LHCN-M2 (cell line): Measurements from ENCODE around the gene SRRM4. TPM values are rescaled to one million over a fixed set of nuclear protein-coding genes. Genes with fewer than 3 reads are reported as not detected.

Experiments used
- DNase-seq: peaks from one replicate; pipeline ENCODE4 v3.0.0-alpha.2; 2012; ENCODE audit warnings: low read depth
- polyA plus RNA-seq: library from polyadenylated mRNA; unstranded; fragments of >200 nt; gene quantifications from one replicate; pipeline ENCODE4 v1.2.1, GENCODE V29; 2012; ENCODE audit warnings: missing spikeins
- total RNA-seq: library from RNA; depleted of rRNA; stranded (reverse); fragments of >200 nt; gene quantifications from 2 replicates; pipeline ENCODE4 v1.2.3, GENCODE V29; 2014; rRNA removed

SRRM4 gene, protein sequence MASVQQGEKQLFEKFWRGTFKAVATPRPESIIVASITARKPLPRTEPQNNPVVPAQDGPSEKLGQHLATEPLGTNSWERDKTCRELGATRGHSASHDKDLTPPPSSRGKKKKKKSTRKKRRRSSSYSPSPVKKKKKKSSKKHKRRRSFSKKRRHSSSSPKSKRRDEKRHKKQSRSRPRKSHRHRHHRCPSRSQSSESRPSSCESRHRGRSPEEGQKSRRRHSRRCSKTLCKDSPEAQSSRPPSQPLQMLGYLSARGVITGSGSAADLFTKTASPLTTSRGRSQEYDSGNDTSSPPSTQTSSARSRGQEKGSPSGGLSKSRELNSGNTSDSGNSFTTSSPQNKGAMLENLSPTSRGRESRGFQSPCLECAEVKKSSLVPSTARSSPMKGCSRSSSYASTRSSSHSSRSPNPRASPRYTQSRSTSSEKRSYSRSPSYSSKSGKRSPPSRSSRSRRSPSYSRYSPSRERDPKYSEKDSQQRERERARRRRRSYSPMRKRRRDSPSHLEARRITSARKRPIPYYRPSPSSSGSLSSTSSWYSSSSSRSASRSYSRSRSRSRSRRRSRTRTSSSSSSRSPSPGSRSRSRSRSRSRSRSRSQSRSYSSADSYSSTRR
- total RNA-seq: not detected in 2 replicates
- not detected for polyA plus RNA-seq

DNA sequence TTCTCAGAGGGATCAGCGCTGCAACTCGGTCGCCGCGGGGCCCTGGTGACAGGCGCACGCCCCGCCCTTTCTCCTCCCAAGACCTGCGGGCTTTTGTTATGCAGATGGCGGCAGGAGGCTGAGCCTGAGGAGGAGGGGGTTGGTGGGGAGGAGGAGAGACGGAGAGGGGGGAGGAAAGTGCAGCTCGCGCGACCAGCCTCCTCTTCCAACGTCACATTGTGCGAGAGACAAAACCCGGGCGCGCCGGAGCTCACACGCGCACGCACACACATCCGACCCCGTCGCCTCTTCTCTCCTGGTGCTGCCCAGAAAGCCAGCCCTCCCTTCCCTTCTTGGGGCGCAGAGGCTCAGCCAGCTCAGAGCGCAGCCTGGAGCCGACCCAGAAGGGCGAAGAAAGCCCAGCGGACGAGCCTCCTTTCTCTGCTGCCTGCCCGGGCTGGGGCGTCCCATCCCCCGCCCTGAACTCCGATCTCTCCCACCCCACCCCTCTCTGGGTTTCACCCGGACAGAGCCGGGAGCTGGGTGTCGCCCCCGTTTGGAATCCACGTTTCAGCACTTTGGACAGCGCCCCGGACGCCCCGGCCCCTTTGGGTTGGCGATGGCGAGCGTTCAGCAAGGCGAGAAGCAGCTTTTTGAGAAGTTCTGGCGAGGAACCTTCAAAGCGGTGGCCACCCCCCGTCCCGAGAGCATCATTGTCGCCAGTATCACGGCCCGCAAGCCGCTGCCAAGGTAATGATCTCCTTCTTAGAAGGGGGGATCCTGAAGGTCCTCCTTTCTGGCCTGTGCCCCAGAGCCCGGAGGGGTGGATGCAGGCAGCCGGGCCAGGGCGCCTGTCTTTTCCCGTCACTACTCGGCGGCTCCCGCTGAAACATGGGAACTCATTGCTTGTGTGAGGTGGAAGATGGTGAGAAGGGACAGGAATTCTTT is at the start of gene SRRM4:
Gene SRRM4 (plus strand): TSS at position 257 of the 927 bp plus-strand sequence. CDS start 342 bp downstream, at position 599.
- DNase-seq: no peak

DNA sequence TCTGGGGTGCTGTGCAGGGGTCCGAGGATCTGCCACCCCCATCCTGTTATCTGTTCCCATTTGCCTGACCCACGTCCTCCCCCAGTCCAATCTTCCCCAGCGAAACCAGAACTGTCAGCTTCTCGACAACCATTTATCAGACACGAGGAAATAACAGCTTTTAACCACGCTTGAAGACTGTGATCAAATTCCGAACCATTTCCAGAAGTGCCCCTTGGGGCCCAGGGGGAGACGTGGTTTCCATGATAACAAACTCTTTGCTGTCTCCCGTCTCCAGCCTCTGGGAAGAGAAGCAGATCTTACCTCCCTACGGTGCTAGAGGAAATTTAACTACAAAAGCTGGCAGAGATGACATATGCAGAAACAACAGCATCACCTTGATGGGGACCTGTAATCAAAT is 35.1 kb upstream of the SRRM4 start:
- DNase-seq: no peak

DNA sequence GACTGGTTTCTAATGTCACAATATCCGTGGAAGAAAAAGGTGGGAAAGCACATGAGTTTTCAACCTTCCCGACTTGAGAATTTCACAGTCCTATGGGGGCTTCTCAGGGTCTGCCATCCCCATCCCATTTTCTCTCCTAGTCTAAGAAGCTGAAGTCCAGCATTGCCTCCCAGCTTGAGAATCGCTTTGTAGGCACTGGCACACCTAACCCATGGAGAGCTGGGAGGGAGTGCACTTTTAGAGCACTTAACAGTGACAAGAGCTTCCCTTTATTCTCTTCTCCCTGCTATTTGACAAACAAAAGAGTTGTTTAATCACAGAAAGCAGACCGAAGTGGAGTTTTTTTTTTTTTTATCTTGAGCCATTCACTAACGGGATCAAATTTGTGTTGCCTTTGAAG is 22.8 kb upstream of the SRRM4 start:
- no peak for DNase-seq

DNA sequence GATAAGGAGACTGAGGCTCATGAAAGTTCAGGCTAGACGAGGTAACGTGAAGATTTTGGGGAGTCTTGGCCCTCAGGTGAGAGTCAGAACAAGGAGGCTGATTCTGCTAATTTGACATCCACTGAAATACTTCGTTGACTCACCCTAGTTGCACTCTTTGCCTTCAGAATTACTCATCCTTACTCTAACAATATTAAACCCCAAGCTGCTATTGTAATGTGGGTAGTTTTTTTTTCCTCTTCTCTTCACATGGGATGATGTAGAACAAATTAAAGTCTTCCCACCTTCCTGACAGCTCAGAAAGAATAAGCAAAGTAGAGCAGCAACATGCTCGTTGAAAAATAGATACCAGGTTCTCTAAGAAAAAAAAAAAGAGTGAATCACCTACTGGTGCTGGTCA is 22.0 kb upstream of the SRRM4 start:
- no peak for DNase-seq

DNA sequence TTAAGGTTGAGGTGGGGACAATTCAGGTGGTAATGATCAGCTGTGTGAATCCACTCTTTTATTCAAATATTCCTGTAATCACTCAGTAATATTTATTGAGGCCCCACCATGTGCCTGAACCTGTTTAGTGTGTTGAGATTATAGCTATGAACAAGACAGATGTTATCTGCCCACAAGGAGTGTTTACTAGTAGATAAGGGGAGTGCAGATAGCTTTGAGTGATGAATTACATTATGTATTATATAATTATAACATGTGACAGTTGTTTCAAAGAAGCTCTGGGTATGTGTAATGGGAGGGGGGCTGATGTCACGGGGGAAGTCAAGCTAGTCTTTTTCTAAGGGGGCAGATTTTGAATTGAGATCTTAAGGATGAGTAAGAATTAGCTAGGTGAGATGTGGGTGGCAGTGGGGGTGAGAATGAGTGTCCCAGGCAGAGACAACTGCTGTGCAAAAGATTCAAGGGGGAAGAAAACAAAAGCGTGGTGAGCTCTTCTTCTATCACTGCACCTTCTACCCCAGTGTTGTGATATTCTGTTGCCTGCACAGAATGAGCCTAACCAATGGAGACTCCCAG is 21.3 kb upstream of the SRRM4 start:
- no peak for DNase-seq

DNA sequence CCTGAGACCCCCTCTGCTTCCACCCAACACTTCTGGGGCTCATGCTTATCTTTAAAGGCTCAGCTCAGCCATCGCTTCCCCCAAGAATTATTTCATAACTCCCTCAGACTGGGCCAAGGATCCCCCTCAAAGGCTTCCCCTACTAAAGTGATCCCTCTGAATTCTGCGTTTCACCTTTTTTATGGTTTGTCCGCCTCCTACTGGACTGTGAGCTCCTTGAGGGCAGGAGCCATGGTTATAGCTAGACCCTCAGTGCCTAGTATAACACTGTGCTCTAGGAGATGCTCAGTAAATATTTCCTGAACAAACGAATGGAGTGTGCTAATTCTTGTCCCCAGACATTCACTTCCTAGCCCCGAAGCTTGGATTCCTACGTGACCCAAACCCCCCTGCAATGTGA is 20.5 kb upstream of the SRRM4 start:
- no peak for DNase-seq

DNA sequence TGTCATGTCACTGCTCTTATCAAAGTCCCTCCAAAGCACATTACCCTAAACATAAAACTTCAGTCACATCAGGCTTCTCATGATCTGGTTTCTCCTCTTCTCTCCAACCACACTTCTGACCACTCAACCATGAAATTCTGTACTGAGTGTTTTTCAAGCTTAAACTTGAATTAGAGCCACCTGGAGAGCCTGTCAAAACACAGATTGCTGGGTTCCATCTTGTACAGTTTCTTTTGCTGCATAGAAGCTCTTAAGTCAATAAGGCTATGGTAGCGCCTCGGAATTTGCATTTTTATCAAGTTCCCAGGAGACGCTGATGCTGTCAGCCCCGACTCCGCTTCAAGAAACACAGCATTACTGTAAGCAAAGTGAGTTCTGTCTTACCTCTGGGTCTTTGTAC is 16.4 kb upstream of the SRRM4 start:
- DNase-seq: no peak

DNA sequence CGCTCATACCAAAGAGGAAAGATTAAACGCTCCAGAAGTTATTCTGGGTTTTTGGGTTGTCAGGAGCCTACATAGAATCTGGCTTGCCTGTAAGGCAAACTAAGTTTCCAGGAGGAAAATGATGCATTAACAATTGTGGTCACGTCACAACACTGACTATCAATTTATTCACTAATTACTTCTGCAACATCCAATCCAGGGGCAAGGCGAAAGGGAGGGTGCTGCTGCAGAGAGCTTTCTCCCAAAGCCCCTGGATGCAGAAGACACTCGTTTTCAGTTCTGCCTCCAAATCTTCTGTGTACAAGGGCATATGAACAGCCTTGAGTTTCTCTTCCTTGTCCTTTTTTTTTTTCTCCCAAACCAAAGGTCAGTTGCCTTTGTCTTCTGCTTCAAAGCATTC is 10.5 kb upstream of the SRRM4 start:
- DNase-seq: no peak

DNA sequence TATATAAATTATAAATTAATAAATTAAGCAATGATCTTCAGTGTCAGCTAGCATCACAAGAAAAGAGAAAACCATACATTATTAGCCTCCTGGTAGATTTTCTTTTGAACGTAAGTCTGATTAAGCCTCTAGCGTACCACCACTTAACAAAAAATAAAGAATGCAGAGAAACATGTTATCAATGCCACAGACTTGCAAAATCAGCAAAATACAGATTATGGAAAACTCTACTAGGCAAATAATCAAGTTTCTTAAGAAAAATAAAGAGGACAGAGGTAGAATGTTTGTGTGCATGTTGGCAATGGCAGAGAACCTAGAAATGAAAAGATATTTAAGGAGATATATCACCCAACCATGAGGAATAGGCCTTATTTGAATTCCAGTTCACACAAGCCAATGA is 8.4 kb upstream of the SRRM4 start:
- no peak for DNase-seq

DNA sequence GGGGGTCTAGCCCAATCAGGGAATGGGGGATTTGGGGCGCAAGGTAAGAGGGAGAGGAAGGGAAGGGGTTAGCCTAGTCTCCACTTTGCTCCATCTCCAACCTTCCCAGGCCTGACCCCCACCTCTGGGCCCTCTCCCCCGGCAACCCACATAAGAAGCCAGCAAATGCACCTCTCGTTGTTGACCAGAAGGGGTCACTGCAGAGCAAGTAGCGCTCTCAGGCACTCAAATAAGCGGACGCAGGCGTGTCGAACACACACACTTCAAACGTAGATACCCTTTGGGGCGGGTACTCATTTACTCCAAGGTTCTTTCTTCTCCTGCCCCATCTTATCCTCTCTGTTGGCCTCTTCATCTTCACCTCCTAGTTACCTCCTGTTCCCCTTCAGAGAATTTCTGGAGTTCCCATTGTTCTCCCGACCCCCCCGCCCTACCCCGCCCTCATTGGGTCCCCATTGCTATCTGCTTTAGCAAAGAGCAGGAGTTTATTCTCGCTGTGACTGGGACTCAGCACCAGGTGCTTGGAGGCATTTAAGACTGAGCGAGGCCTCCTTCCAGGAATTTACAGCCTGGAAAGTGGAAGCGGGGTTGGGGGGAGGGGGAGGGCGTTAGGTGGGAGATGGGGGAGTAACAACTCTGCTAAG is 1.5 kb upstream of the SRRM4 start:
- DNase-seq: peak; percentile 12

DNA sequence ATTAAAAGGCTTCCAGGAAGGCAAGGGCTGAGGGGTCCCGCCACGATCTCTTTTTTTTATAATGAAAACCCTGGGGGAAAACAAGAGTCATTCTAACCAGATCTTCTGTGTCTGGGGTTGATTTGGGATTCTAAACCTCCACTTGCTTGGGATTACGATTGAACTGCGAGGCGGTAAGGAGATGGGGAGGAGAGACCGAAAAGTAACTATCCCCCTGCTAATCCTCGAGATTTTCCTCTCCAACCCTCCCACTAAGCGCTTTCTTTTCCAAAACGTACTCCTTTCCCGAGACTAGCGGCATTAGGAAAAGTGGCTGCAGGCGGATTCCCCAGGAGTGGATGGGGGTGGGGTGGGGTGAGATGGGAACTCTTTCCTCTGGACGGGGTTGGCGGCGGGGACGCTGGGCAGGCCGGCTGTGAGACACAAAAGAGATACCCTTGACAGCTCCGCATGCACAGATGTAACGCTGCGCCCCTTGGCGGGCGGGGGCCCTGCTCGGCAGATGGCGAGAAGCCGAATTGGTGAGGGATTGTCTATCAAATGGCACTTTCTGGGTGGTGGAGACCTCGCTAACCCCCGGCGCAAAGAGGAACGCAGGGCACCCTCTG is 830 bp upstream of the SRRM4 start:
- DNase-seq: no peak

DNA sequence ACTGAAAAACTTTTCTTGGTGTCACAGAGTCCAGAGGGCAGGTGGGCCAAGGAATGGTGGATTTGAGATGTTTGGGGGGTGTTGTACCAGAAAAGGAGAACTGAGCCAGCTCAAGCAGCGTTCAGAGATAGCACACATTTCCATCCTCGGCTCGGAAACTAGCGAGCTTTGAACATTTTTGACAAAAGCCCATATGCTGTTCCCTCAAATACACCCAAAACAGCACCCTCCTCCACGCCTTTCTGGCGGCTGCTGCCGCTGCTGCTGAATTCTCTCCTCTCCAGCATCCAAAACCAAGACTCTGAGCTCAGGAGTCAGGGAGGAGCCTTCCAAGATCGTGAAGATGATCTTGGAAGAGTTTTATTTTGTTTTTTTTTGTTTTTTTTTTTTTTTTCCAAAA is 961 bp downstream of the SRRM4 start:
- DNase-seq: no peak

DNA sequence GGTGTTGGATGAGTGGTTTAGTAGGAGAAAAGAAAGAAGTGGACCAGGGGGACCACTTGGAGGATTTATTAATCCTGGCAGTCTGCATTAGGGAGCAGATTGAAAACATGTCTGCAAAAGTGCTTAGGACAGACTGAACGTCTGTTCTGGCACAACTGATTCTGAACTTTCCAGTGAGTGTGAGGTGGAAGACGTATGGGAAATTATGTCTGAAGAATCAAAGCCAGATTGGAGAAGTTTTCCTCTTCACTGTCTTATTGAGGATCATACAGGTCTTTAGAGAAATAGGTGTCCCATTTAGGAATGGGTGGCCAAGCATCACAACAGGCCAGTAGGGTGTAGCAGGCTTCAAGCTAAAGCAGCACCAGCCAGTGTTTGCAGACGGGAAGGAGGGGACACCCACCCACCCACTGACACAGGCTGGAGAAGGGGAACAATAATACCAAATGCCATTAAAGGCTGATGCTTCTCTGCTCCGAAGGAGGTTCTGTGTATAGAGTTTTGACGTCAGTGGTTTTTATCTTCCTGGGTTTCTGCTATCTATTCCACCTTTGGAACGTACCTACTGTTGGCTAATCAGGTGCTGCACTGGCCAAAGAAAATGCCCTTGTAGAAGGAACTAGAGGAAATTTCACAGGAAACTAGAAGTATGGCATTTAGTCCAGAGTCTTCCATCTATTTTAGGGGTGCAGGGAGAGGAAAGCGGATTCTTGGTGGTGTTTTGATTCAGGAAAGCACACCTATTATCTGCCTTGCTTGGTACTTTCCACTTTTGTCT is 1.8 kb downstream of the SRRM4 start:
- no peak for DNase-seq

DNA sequence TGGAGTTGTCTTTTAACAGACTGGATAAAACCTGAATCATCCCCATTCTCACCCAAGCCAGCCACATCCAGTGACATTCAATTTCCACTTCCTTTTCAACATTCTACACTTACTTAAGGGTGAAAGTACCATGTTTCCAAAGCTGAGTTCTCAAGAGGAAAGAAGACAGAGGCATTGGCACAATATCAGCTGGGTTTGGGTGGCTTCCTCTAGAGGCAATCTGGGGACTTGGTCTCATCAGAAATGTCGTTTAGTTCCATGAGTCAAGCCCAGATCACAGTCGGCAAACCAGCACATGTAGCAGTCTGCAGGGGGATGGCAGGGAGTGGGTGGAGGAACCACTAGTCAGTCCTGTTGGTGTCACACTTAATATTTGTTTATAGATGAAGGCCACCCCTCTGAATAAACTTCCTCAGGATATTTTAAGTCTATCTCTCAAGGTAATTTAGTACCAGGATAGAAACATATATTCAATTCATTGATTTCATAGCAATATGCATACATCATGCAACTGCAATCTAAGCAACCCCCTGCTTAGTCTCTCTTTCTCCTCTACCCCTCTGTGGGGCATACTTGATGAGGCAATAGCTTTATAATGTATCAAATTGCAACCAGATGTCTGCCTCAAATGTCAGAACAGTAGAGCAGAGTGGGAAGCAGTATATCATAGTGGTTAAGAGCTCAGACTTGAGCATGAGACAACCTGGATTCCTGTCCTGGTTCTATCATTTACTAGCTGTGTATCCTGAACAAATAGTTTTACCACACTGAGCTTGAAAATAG is 3.0 kb downstream of the SRRM4 start:
- no peak for DNase-seq

DNA sequence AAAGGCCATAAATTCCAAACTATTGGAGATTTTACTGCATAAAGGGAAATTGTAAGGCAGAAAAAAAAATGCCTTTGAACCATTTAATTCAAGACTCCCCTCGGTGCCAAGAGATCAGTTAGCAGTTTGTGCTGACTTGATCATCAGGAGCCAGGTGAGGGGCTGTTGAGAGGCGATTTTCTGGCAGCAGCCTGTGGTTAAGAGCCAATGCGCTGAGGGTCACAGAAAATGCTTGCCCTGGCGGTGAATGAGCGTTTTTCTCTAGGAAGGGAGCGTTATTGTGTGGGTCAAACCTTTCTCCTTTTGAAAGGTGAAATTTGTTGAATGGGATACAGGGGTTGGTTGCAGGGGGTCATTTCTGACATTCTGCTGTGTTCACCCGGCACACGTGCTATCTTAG is 4.7 kb downstream of the SRRM4 start:
- no peak for DNase-seq

DNA sequence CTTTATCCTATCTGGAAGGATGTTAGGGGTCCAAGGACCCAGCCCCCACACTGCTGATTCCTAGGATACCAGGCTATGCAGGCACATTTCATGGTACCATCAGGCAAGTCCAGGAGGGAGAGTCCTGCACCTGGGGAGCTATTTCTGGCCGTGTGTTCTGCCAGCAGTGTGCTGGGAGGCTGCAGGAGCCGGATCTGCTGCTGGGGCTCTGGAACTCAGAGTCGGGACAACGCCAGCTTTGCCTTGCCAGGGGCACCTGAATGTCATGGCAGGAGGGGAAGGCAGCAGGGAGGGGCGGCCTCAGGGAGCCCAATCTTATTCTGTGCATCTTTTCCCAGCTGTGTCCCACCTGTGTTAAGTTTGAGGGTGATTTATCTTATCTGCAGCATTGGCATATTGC is 17.8 kb downstream of the SRRM4 start:
- DNase-seq: no peak

DNA sequence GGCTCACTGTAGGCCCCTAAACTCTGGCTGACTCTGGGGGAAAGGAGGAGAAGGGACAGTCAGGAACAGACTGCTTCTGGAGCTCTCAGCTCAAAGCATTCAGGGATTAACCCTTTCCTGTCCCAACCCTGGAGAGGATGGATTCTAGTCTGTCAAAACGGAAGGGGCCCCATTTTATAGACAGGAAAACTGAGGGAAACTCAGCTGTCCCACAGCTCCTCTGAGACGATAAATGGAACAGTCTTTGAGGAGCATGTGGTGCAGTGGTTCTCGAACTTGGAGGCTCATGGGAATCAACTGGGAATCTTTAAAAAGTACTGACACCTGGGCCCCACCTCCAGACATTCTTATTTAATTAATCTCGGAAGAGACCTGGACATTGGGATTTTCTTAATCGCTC is 23.7 kb downstream of the SRRM4 start:
- DNase-seq: no peak

DNA sequence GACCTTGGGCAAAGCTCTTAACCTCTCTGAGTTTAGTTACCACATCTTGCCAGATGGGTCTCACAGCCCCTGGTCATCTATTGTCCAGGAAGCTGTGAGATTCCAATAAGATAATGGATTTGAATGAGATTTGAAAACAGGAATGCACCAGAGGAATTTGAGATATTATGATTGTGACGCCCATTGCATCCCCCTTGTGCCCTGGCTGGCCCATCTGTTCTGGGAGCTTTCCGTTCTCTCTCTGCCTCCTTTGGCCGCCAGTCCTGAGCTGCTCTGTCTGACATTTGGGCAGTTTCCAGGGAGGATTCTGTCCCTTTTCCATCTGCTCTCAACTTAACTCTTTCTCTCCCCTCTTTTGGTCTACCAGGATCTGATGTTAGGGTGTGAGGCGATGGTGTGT is 24.6 kb downstream of the SRRM4 start:
- DNase-seq: no peak

DNA sequence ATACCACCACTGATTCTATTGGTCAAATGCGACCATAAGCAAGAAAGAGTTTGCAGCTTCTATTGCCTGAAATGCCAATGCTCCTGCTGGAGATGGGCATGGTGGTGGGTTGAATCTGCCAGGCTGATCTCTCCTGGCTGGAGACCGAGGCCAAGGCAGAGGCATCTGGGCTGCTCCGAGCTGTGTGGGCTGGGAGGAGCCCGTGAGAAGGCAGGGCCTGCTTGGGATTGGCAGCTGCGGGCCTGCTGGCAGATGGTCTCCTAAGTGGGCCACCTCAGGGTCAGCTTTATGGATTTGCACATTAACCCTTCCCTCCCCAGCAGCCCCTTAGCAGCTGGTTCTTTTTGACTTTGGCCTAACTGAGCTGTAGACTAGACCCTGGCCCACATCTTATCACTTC is 25.4 kb downstream of the SRRM4 start:
- no peak for DNase-seq
